Suppressor macrophage treated with lipopolysaccharide for 1 hour (primary cell): ENCODE measurements around the gene PSMD13.
A peak's percentile ranks its signal among the peaks of the same experiment; 100 is the strongest.

Experiments used
- DNase-seq, 3 donors: peaks; one replicate each; pipeline ENCODE4 v3.0.0-alpha.2; 2020 to 2022

PSMD13 gene

DNA sequence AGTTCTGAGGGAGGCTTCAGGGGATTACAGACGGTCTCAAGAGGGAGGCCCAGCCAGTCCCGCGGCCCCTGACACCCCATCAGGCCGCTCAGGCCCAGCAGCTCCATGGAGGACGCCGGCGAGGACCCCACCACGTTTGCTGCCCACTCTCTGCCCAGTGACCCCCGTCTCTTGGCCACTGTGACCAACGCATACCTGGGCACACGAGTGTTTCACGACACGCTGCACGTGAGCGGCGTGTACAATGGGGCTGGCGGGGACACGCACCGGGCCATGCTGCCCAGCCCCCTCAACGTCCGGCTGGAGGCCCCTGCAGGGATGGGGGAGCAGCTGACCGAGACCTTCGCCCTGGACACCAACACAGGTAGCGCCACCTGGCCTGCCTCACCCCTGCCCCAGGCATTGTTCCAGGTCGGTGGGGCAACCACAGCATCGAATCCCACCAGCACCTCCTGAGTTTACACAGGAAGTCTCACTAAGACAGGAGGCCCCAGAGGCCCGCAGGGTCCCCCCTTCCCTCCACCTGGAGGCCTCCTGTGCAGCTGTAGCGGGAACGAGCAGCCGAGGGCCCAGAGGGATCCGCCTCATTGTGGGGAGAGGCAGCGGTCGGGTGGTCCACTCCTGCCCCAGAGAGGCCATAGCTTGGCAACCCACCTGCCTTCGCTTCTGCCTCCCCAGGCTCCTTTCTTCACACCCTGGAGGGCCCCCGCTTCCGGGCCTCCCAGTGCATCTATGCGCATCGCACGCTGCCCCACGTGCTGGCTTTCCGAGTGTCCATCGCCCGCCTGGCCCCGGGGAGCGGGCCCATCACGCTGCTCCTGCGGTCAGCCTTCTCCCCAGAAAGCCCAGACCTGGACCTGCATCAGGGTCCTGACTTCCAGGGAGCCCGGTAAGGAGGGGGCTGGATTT, 53.2 kb downstream of the PSMD13 start:
- no peak for DNase-seq

DNA sequence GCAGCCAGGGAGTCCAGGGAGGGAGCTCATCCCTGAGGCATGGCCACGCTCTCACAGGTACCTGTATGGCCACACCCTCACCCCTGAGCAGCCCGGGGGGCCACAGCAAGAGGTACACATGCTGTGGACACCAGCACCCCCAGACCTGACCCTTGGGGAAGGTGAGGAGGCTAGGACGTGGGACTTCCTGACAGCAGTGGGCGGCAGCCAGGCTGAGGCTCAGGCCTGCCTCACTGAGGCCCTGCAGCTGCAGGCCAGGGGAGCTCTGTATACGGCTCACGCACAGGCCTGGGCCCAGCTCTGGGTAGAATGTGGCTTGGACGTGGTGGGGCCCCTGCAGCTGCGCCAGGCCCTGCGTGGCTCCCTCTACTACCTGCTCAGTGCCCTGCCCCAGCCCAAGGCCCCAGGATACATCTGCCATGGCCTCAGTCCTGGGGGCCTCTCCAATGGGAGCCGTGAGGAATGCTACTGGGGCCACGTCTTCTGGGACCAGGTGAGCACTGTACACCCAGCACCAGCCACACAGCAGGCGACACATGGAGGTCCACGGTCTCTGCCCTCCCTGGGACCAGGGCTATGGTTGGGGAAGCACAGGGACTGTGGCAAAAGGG, 54.0 kb downstream of the PSMD13 start:
- no peak for DNase-seq

DNA sequence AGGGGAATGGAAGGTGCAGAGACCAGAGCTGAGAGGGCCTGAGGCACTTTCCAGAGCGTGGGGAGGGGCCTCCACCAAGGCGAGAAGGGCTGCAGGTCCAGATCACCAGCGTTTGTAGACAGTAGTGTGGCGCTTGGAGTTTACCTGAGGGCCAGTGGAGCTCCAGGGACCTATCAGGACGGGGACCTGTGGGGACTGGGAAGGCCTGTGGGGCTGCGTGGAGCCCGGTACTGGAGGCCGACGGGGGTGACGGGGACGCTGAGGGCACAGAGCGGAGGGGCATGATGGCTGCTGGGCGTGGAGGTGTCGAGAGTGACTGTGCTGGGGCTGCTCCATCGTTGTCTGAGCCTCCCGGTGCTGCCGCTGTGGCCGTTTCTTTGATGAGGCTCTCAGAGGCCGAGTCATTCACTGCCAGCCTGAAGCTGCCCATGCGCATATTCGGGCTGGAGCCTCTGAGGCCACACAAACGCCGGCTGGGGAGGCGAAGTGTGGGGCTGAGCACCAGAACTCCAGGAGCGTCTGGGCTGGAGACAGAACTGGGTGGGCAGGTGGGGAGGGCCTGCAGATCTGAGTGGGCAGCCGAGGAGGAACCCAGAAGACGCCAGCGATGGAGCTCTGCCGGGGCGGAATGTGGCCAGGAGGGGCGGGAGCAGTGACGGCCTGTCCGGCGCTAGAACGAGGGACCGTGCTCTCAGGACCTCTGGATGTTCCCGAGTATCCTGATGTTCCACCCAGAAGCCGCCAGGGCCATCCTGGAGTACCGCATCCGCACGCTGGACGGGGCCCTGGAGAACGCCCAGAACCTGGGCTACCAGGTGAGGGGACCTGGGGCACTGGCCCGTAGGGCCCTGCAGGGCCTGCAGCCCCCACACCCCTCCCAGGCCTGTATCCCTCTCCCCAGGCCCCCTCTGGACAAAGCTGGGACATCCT, 54.8 kb downstream of the PSMD13 start:
- no peak for DNase-seq

DNA sequence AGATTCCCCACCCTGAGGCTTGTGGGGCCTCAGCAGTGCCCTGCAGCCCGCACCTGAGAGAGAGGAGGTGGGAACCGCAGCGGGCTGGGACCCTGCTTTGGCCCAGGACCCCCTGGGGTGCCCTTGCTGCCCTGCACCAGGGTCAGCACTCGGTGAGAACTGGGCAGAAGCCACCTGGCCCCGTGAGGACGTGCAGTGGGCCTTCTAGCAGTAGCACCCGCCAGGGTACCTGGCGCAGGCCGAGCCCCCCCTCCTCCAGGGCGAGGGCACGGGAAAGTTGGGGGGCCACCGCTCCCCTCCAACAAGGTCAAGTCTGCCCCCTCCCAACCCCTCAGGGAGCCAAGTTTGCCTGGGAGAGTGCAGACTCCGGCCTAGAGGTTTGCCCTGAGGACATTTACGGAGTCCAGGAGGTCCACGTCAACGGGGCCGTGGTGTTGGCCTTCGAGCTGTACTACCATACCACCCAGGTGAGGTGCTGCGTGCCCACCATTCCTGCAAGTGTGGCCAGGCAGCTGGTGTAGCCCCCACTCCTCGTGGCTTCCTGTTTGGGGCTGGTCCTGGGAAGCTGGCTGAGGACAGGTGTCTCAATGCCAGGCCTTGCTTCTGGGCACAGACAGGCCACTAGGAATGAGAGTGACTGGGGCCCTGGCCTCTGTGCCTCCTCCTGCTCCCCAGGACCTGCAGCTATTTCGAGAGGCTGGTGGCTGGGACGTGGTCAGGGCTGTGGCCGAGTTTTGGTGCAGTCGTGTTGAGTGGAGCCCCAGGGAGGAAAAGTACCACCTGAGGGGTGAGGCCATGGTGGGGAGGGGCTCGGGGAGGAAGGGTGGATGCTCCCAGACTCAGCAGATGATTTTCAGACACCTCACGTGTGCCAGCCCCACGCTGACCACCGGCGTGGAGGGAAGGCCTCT, 55.7 kb downstream of the PSMD13 start:
- DNase-seq: no peak

DNA sequence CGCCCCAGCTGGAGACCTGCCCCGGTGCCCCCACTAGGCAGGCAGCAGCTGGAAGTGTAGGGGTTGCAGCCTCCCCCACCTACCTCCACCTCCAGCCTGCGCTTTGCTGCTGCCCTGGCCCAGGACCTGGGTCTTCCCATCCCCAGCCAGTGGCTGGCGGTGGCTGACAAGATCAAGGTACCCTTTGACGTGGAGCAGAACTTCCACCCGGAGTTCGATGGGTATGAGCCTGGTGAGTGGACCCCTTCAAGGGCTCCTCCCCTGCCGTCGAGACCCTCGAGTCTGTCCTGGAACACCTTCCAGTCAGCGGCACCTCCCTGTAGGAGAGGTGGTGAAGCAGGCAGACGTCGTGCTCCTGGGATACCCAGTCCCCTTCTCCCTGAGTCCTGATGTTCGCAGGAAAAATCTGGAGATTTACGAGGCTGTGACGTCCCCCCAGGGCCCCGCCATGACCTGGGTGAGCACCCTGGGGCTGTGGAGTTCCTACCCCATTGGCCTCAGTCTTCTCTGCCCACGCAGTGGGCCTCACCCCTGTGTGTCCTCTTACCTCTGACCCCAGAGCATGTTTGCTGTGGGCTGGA, 56.6 kb downstream of the PSMD13 start:
- no peak for DNase-seq

DNA sequence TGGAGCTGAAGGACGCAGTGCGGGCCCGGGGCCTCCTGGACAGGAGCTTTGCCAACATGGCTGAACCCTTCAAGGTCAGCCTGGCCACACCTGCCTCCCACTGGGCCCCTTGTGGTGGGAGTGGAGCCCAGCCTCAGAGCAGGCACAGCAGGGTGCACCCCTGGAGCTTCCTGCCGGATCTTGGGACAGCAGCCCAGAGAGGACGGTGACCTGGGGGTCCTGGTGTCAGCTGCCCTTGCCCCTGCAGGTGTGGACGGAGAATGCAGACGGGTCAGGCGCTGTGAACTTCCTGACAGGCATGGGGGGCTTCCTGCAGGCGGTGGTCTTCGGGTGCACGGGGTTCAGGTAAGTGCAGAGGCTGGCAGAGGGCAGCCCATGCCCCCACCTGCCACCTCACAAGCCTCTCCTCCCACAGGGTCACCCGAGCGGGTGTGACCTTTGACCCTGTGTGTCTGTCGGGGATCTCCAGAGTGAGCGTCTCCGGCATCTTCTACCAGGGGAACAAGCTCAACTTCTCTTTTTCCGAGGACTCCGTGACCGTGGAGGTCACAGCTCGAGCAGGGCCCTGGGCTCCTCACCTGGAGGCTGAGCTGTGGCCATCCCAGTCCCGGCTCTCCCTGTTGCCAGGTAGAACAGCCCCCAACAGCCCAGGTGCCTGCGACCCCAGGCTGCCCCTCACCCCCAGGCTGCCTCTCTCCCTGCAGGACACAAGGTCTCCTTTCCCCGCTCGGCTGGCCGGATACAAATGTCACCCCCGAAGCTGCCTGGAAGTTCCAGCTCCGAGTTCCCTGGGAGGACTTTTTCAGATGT, 57.3 kb downstream of the PSMD13 start:
- DNase-seq: no peak

DNA sequence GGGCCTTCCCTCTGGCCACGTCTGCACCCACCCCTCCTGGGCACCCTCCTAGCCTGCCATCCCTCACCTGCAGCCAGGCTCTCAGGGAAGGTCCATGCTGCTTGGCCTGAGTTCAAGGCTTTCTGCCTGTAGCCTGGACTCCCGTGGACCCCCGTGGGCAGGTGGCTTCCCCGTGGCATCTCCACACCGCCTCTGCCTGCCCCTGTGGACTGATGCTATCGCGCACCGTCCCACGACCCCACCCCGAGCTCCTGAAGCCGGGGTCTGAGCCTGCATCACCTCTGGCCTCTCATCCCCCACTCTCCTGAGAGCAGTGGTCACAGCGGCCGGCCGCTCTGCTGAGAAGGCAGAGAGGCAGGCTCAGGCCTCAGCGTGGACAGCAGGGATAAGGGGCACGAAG, 58.0 kb downstream of the PSMD13 start:
- DNase-seq: no peak

DNA sequence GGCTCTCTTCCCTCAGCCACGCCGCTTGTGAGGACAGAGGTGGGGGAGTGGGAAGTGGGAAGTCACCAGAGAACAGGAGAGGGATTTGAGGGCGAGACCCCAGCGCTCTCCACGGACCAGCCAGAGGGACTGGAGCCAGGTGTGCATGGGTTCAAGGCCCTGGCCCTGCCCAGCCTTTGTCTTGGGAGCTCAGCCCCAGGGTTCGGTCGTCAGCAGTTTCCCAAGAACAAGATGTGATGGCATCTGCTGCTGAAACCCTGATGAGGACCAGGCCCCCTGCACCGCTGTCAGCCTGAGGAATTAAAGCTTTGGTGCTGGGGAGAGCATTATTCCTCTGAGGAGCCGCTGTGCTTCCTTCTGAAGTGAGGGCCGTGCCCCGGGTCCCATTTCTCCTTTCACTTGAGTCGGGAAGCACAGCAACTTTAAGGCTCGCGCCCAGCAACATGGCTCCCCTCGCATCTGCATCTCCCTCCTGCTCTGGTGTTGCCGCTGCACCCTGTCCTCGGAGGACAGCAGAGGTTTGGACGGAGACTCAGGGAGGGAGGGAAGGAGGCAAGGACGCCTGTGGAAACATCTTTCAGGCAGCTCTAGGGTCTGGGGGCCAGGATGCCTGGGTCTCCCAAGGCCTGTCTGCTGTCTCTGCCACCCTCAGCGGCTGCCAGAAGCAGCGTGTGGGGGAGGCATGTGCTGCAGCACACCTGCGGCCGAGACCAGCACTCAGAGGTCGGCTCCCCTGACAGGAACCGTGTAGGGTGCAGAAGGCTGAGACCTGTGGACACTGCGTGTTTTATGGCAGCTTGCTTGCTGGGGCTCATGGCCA, 58.8 kb downstream of the PSMD13 start:
- no peak for DNase-seq

DNA sequence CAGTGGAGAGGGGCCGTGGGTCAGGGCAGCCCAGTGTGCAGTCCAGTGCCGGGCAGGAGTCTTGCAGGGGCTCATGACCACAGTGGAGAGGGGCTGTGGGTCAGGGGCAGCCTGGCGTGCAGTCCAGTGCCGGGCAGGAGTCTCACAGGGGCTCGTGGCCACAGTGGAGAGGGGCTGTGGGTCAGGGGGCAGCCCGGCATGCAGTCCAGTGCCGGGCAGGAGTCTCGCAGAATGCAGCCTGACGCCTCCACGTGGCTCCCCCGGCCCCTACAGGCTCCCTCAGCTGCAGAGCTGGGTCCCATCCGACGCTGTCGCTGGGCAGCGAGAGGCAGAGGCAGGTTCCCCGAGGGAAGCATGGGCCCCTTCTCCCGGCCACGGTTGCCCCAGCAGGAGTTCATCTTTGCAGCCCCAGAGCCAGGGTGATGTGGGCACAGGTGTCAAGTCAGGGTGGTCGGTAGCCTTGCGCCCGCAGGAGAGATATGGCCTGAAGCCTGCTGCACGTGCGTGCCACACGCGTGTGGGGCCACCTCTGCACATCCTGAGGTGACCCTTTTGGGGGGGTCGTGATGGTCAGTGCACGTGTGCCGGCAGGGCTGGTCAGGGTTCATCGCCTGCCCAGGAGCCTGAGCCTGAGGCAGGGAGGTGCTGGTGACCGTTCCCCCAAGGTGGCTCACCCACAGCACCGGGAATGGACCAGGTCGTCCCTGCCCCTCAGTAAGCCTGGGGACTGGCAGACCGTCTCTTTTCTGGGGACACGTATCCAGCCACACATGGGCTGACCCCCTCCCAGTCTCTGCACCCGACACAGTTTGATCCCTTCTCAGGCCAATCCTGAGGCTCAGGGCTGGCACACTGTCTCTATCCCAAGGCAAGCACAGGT, 59.6 kb downstream of the PSMD13 start:
- DNase-seq: no peak

DNA sequence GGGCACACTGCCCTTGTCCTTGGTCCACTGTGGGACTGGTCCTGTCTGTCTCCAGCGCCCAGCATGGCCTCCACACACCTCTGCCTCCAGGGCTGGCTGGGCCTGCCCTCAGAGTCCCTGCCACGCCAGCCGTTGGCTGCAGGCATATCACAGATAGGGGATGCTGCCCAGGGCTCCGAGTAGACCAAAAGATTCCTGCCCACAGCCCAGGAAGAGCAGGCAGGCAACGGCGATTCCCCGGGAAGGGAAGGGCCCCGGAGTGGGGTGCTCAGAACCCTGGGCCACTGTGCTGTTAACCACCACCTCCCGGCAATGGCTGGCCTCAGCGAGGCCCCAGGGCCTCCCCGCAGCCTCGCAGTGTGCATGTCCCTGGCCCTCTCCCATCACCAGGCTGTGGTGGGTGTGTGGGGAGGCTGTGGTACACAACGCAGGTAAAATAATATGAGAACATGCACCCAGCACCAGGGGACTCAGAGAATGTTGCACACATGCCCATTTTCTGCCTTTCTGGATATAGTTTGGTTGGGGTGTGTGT, 60.3 kb downstream of the PSMD13 start:
- DNase-seq: no peak

DNA sequence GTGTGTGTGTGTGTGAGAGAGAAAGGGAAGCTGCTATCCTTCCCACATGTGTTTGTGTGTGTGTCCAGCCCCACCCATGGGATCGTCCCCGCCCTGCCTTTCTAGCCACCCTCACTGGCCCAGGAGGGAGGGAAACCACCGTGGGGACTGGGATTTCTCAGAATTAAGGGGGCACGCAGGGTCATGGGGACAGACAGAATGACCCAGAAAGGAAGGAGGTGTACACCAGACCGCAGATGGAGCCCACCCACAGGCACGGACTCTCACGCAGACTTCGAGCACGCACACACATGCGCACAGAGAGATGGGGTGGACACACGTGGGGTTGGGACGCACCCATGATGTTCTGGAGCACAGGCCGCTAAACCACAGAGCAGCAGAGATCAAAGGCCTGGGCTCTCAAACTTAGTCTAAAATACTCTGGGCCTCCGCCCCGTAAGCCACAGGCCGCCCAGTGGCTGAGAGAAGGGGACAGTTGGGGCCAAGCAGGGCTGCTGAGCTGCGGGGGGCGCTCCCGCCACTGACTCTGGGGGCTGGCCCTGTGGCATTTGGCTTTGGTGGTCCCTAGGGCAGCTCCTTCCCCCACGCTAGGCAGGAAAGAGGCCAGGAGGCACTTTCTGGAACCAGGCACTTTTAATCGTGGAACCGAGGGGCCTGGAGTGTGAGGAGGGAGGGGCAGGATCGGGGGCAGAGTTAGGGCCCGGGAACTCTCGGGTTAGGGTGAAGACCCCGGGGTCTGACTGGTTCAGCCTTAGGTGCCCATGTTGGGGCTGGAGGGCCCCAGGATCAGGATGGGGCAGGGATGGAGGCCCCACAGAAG, 61.0 kb downstream of the PSMD13 start:
- DNase-seq: peak in 2 of 3 donors; percentile 34 to 40

DNA sequence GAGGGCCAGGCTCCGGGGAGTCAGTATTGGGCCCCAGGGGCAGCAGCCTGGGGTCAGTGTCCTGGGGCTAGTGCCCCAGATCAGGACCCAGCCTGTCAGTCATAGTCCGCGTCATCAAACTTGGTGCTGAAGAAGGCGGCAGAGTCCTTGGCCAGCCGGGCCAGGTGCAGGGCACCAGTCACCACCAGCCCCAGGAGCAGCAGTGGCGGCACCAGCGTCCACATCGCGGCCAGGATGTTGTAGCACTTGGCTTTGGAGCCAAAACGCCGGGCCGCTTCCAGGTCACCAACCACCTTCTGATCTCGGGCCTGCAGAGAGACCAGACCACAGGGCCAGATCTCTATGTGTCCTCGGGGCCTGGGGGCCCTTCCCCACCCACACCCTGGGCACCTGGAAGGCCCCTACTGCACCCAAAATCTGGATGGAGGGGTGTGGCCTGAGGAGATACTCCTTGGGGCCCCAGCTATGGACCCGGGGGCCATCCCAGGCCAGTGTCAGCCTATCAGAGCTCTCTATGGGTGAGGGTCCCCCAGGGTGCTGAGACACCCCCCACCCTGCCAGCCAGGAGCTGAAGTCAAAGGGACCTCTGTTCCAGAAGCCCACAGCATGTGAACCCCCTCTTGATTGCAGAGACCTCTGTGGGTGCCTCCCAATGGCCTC, 61.8 kb downstream of the PSMD13 start:
- DNase-seq: no peak

DNA sequence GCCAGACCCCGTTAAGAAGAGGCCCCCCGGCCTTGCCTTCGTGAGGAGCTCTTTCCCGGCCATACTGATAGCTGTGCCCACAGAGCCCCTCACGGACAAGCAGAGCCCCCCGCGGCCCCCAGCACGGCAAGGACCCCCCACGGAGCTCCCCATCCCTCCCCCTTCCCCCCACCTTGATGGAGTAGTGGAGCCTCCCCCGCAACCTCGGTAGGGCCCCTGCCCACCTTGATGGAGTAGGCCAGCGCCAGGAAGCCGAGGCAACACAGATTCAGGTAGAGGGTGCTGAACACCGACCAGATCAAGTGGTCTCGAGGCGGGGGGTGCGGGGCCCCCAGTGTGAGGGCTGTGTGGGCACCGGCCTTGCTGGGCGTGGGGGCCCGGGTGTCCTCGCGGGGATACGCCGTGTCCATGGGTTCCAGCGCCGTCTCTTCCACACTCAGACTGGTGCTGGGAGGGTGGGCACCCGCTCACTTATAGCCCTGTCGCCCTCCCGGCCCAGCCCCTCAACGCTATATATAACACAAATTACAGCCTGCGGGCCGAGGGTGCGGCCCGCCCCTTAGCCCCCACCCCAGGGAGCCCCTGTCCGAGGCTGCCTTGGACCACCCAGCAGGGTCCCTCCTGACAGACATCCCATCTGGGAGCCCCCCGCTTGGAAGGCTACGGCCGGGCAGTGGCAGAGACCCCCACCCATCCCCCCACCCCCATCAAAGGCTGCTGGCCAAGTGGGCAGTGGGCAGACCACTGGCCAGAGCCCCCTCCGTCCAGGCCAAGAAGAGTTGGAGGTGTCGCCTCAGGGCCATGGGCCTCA, 62.5 kb downstream of the PSMD13 start, which contains the start of gene IFITM5:
TSS of gene IFITM5 (minus strand) at position 446 of the 811 bp plus-strand sequence. CDS start at position 410, 36 bp downstream.
- no peak for DNase-seq

DNA sequence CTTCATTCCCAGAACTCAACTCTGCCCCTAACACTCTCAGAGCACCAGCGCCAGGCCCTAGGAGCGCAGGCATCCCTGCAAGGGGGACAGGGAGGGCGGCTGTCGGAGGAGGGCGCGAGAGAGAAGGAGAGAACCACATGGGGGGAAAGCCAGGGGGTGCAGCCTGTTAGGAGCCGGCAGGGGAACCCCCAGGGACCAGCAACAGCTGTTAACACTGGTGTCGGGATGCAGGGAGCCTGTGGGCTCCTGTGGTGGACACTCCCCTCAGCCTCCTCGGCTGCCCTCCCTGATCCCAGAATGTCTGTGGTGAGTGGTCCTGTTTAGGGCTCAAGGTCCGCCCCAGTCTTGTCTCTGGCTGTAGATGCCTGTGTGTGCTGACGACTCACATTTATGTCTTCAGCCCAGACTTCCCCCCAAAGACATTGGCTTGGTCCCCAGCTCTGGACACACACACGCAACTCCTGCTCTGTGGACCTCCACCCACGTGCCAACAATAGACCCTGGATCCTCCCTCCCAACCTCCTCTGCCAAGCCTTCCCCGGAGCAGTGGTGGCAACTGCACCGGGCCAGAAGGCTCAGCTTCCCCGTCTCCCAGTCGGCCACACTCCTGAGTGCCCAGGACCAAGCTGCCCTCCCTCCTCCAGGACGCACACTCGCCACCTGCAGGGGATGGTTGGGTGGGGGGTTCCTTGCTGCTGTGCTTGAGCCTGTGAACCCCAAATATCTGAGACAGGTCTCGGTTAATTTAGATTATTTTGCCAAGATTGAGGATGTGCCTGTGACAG, 63.4 kb downstream of the PSMD13 start:
- peak in 1 of 3 donors; percentile 29 for DNase-seq
